CD4-positive, alpha-beta T cell treated with Interleukin-12 subunit alpha and Interleukin-12 subunit beta, for 1 hour (primary cell): Measurements from ENCODE around the gene CAPN3.

ENCODE experiments used
- DNase-seq: peaks from one replicate; pipeline ENCODE4 v3.0.0-alpha.2; 2020

CAPN3 gene

DNA sequence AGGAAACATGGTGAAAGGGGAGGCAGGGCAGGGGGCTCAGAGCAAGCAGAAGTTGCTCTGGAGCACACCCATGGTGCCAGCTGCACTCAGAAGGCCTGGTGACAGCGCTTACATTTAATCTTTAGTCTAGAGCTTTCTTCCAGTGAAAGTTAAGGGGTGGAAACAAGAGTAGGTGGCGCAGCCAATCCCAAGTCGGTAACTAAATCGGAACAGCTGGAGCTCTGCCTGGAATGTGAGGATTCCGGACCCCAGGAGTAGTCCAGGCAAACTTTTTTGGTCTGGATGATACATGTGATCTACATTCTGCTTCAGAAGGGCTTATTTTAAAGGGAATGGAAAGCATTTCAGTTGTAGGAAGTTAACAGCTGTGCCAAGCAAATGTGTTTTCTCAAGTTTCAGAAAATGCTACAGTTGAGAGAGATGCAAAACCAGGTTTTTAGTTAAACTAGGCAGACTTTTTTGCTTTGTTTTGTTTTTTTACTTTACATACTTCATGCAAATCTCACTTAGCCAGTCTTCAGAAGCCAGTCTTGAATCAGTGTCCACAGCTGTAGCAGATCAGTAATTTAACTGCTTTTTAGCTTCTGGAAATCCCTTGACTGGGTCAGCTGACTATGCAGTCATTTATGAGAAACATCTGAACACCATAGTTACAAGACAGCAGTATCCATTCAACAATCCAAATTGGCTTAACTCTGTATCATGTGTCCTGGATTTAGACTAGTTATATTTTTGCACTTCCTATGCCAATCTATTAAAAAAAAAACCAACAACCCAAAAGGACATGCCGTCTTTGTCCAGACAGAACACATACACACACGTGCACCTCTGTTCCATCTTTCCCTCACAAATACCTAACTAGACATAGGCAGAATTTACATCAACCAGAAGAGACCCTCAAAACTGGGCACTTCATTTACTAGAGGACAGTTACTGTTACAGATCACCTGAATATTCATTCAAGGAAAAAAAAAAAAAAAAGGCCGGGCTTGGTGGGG, 98.4 kb downstream of the CAPN3 start:
- no peak for DNase-seq

DNA sequence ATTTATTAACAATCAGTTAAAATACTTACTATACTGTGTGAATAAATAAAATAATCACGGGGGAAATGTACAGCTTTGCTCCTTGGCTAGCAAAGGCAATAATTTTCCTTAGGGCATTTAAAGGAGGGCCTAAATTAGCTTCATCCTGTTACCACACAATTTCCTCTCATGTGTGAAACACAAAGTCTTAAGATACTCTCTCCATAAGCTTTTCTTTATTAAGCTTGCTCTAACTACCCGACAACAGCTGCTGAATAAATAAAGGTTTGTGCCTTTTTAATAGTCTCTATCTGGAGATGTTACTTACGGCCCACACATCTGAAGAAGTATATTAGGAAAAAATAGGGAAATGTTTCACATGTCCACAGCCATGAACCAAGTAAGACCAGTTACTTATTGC, 102.0 kb downstream of the CAPN3 start:
- no peak for DNase-seq
